Measurements from ENCODE around the gene PLXNA4. TPM values are rescaled to one million over a fixed set of nuclear protein-coding genes. Genes with fewer than 3 reads are reported as not detected.
A peak's percentile ranks its signal among the peaks of the same experiment; 100 is the strongest.

Gene PLXNA4
- polyA plus RNA-seq, 2 of the 4 experiments (the other 2 are of a cell fraction), result 0.12 to 0.34 TPM

GRCh38 chr7:132116369-132116768, 459.9 kb downstream of the PLXNA4 start:
- 2% methylated on average over 3 of the region's 3 CpGs for WGBS (ENCODE audit: missing lambda C conversion rate)
- H3K27ac ChIP-seq, result peak overlapping the region; percentile 81 to 86
- H3K9me3 ChIP-seq, result no peaks in the 10 kb centered on the region
- FAIRE-seq (peak; percentile 91), DNase-seq (ENCODE audit: low read depth in 1 of 2, low spot score in 1 of 2) (peak; percentile 54 to 89), ATAC-seq (peak; percentile 74 to 88)
- no peak overlapping the region for H3K4me3 ChIP-seq
- peak overlapping the region; percentile 66 for H3K4me2 ChIP-seq
- ChIA-PET CTCF (interaction anchor here (0.8 to 1.0 kb wide), 2 partner anchors 28 to 153 kb away, joined by 3 read pairs; no protein-coding TSS in a partner anchor), POLR2A (interaction anchor here (1.1 to 1.2 kb wide), 3 partner anchors 23 to 136 kb away, joined by 3 to 4 read pairs (median 3); no protein-coding TSS in a partner anchor)
- H3K4me1 ChIP-seq, result peaks cover 43% of the 10 kb centered on the region
- TF ChIP-seq FOXS1 (CRISPR knock-in tag; IDR thresholded peaks at IDR 0.05) (0 out of 2 replicates have a peak, but pooled peaks have one; percentile 13), MAZ (IDR thresholded peaks at IDR 0.05; ENCODE audit: borderline replicate concordance, low read depth, low read length) (no peak), CHD2 (IDR thresholded peaks at IDR 0.05; ENCODE audit: low read length, partially characterized antibody) (no peak), TP53 (CRISPR knock-in tag; IDR thresholded peaks at IDR 0.05) (no peak), CTCF (IDR thresholded peaks at IDR 0.05) (no peak), EHMT2 (IDR thresholded peaks at IDR 0.05; ENCODE audit: low read depth) (no peak), CBX2 (IDR thresholded peaks at IDR 0.05; ENCODE audit: borderline replicate concordance, low read depth) (no peak), RAD21 (conservative IDR thresholded peaks at IDR 0.05 in 1 of 2, IDR thresholded peaks at IDR 0.05 in 1 of 2) (peak; percentile 41 to 55), NPAS2 (CRISPR knock-in tag; IDR thresholded peaks at IDR 0.05; ENCODE audit: borderline replicate concordance) (no peak), CBX8 (IDR thresholded peaks at IDR 0.05) (no peak), HOXB5 (CRISPR knock-in tag; IDR thresholded peaks at IDR 0.05) (no peak), SREBF2 (IDR thresholded peaks at IDR 0.05) (no peak), TFCP2L1 (CRISPR knock-in tag; IDR thresholded peaks at IDR 0.05) (no peak), ZSCAN20 (CRISPR knock-in tag; IDR thresholded peaks at IDR 0.05) (no peak), MYC (IDR thresholded peaks at IDR 0.05; ENCODE audit: borderline replicate concordance, low read length) (no peak), RNF2 (IDR thresholded peaks at IDR 0.05; ENCODE audit: borderline replicate concordance, low read depth) (no peak), PHF8 (IDR thresholded peaks at IDR 0.05; ENCODE audit: borderline replicate concordance, low read depth) (no peak), POLR2AphosphoS2 (conservative IDR thresholded peaks at IDR 0.05; ENCODE audit: low read length) (no peak), HMGXB4 (CRISPR knock-in tag; IDR thresholded peaks at IDR 0.05; ENCODE audit: borderline replicate concordance) (no peak), ESRRA (IDR thresholded peaks at IDR 0.05; ENCODE audit: borderline replicate concordance, low read length) (0 out of 2 replicates have a peak, but pooled peaks have one; percentile 28), KDM5A (IDR thresholded peaks at IDR 0.05) (no peak), JUNB (IDR thresholded peaks at IDR 0.05) (peak; percentile 98), EP300 (IDR thresholded peaks at IDR 0.05) (peak; percentile 77 to 78; a peak in 3 of 5 replicates), HDAC2 (IDR thresholded peaks at IDR 0.05) (no peak), JUN (IDR thresholded peaks at IDR 0.05) (peak; percentile 74 to 85; a peak in 4 of 5 replicates), MAFK (IDR thresholded peaks at IDR 0.05; ENCODE audit: partially characterized antibody) (peak; percentile 48), BHLHE40 (IDR thresholded peaks at IDR 0.05; ENCODE audit: low read depth, low read length) (no peak), MAX (IDR thresholded peaks at IDR 0.05) (peak; percentile 26; the same call in 1 of the 2 replicates), EHF (CRISPR knock-in tag; IDR thresholded peaks at IDR 0.05) (no peak), POLR2A (IDR thresholded peaks at IDR 0.05; ENCODE audit: low read length) (no peak), CEBPB (IDR thresholded peaks at IDR 0.05) (peak; percentile 19 to 78; a peak in 2 of 4 replicates), HOXB13 (CRISPR knock-in tag; IDR thresholded peaks at IDR 0.05; ENCODE audit: low read depth) (no peak), FOSL2 (IDR thresholded peaks at IDR 0.05) (peak; percentile 95), FOSL2 (CRISPR knock-in tag; IDR thresholded peaks at IDR 0.05) (peak; percentile 92), GATA3 (IDR thresholded peaks at IDR 0.05; ENCODE audit: borderline replicate concordance) (peak; percentile 99)
- TF ChIP-seq, protein P1, sequence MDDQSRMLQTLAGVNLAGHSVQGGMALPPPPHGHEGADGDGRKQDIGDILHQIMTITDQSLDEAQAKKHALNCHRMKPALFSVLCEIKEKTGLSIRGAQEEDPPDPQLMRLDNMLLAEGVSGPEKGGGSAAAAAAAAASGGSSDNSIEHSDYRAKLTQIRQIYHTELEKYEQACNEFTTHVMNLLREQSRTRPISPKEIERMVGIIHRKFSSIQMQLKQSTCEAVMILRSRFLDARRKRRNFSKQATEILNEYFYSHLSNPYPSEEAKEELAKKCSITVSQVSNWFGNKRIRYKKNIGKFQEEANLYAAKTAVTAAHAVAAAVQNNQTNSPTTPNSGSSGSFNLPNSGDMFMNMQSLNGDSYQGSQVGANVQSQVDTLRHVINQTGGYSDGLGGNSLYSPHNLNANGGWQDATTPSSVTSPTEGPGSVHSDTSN (IDR thresholded peaks at IDR 0.05), result 0 out of 2 replicates have a peak, but pooled peaks have one; percentile 26
- TF ChIP-seq, protein P2, sequence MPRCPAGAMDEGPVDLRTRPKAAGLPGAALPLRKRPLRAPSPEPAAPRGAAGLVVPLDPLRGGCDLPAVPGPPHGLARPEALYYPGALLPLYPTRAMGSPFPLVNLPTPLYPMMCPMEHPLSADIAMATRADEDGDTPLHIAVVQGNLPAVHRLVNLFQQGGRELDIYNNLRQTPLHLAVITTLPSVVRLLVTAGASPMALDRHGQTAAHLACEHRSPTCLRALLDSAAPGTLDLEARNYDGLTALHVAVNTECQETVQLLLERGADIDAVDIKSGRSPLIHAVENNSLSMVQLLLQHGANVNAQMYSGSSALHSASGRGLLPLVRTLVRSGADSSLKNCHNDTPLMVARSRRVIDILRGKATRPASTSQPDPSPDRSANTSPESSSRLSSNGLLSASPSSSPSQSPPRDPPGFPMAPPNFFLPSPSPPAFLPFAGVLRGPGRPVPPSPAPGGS (IDR thresholded peaks at IDR 0.05), result peak; percentile 57; the same call in 1 of the 3 replicates
- TF ChIP-seq, protein P3, sequence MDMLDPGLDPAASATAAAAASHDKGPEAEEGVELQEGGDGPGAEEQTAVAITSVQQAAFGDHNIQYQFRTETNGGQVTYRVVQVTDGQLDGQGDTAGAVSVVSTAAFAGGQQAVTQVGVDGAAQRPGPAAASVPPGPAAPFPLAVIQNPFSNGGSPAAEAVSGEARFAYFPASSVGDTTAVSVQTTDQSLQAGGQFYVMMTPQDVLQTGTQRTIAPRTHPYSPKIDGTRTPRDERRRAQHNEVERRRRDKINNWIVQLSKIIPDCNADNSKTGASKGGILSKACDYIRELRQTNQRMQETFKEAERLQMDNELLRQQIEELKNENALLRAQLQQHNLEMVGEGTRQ (IDR thresholded peaks at IDR 0.05), result no peak

Measured in A549 (cell line).